Stimulated activated CD4-positive, alpha-beta T cell treated with anti-CD3 and anti-CD28 coated beads, Interleukin-2, amount 100 ng/mL, for 24 hours (primary cell): ENCODE results near the gene MTUS2.

ENCODE experiments used
- DNase-seq, 2 donors: peaks; one replicate each; pipeline ENCODE4 v3.0.0-alpha.2; 2020

Gene MTUS2

GRCh38 chr13:29536853-29537252 is 716.7 kb downstream of the MTUS2 start:
- no peak for DNase-seq

DNA sequence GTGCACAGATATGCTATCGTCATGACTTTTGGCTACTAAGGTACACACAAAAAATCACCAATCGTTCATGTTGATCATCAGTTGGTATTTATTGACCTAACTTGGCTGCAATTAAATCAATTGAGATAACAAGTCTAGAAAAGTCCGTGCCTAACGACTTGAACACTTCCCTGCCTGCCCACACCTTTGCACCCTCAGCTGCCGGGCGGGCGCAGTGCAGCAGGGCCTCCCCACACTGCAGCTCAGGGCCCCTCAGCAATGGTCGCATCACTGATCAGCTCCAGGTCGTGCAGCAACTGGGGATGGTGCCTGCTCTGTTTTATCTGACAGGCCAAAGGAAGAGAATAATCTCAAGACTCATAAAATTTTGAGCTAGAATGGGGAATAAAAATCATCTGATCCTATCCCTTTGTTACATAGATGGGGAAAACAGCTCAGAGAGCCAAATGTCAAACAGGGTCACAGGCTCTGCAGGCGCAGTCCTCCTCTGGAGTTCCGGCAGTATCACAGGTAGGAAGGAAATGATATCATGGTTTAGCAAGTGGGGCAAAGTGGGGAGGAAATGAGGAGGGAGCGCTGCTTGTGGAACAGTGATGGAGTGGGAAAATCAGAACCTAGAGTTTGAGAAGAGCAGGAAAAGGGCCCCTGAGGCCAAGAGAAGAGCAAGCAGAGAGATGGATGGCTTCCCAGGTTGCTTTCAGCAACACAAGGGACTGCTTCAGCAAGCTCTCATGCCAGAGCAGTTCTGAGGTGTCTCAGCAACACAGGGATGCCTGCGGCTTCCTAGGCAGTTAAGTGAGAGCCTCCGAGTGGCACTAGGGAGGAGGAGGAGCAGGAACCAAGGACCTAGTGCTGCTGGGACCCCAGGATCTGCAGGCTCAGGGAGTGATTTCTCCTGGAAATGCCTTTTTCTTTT is 717.9 kb downstream of the MTUS2 start:
- DNase-seq: no peak

- DNase-seq: no peak
Measured at GRCh38 chr13:29538652-29539040, 718.5 kb downstream of the MTUS2 start.

- DNase-seq: no peak
Measured at GRCh38 chr13:29539856-29540255, 719.7 kb downstream of the MTUS2 start.

DNA sequence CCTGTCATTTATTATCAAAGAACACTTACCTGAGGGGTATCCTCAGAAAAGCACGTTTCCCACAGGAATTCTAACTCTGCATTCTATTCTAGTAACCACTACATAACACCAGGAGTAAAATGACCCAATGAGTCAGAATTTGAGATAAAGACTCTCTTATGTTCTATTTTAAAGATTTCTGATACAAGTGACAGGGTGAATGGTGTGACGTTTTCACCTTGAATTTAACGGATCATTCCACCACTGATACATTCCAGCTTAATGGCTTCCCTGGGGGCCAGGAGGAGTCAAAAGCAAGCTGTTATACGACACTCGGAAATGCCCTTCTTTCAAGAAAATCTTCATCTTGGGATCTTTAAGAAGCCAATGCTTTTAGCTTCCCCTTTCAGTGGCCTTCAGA is 720.2 kb downstream of the MTUS2 start:
- no peak for DNase-seq

GRCh38 chr13:29540799-29541198 is 720.7 kb downstream of the MTUS2 start:
- DNase-seq: no peak

- DNase-seq: no peak
Measured at GRCh38 chr13:29541400-29541799, 721.3 kb downstream of the MTUS2 start.

- no peak for DNase-seq
Measured at GRCh38 chr13:29542381-29542780, 722.2 kb downstream of the MTUS2 start.

- DNase-seq: peak; percentile 51 to 68
Measured at GRCh38 chr13:29543230-29544215, 723.4 kb downstream of the MTUS2 start.

DNA sequence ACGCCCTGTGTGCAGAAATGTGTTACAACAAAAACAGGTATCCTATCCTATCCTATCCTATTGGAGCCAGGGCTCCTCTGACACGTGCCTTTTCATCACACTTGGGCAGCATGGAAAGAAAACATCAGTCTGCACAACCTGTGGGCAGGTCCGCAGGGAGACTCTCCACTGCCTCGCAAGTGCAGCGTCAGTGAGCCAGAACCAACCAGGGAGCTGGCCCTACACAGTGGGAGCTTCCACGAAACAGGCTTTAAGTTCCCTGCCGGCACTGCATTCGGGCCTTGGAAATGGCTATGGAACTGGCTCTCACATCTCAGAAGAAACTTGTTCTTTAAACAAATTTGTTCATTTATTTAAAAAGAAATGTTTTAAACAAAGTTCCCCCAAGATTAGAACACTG is 725.8 kb downstream of the MTUS2 start:
- no peak for DNase-seq

DNA sequence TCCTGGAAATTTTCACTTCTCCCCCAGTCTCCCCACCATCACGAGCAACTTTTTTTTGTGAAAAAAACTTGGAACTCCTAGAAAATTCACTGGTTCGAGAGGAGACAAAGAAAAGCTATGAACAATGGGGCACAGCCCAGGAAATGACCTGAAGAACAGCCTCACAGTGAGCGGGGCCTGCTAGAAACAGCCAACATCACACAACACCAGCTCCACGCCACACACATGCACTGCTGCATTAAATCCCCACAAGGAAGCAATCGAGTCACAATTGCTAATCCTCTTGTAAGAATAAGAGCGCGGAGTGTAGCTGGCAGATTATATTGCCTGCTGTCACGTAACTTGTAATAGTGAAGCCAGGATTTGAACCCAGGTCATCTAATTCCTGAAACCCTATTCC is 726.5 kb downstream of the MTUS2 start:
- no peak for DNase-seq

GRCh38 chr13:29547153-29547552 is 727.0 kb downstream of the MTUS2 start:
- no peak for DNase-seq

- no peak for DNase-seq
Measured at GRCh38 chr13:29548722-29549121, 728.6 kb downstream of the MTUS2 start.

DNA sequence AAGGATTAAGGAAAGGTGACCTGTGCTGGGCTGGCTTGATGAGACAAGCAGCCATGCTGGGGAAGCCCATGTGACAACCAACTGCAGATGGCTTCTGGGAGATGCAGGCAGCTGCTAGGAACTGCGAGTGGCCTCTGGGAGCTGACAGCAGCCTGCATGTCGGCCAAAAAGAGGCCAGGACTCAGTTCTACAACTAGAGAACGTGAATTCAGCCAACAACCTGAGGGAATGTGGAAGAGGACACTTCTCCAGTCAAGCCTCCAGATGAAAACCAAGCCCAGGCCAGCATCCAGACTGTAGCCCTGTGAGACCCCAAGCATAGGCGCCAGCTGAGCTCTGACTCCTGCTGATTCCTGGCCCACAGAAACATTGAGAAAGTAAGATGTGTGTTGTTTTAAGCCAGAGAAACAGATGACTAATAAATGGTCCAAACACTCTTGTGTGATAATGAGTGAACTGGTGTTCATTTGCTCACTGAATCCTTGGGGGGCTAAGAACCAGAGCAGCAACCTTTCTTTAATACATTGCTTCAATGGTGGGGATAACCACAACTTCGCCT is 730.4 kb downstream of the MTUS2 start:
- no peak for DNase-seq

GRCh38 chr13:29551214-29551613 is 731.1 kb downstream of the MTUS2 start:
- no peak for DNase-seq
